Activated T-cell treated with anti-CD3 and anti-CD28 coated beads, Interleukin-2, amount 50 U/mL, for 1 hour (primary cell): ENCODE results near the gene ALAS1.
A peak's percentile ranks its signal among the peaks of the same experiment; 100 is the strongest.

ENCODE experiments used
- DNase-seq: peaks from one replicate; pipeline ENCODE4 v3.0.0-alpha.2; 2020

Gene ALAS1

GRCh38 chr3:52222319-52223221, 24.6 kb downstream of the ALAS1 start:
- DNase-seq = no peak

DNA sequence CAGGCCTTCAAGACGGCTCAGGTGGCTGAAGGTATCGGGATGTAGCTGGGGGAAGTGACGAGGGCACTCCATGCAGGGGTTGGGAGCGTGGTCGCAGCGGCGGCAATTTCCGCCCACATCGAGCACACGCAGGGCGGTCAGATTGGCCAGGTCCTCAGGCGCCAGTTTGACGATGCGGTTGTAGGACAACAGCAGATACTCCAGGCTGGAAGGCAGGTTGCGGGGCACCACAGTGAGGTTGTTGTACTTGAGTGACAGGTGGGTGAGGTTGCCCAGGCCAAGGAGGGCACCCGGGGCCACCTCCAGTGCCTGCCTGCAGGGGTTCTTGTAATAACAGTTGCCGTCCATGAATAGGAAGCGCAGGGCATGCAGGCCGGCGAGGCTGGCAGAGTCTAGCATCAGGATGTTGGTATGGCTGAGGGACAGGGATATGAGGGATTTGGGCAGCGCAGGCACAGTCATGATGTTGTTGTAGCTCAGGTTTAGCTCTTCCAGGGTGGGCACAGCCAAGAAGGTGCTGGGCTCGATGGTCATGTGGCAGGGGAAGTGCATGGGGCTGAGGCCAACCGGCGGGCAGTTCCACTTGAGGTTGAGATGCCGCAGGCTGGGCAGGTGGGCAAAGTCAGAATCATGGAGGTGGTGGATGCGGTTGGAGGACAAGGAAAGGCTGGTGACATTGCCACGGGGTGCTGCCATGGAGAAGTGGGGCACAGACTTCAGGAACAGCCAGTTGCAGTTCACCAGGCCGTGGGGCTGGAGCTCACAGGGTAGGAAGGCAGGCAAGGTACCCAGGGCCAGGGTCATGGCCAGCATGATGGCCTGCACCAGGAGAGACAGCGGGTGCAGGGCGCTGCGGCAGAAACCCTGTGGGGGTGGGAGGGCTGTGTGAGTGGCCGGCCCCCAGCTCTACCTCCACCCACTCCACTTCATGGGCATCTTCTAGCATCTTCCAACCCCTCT, 25.8 kb downstream of the ALAS1 start:
- DNase-seq = no peak

- no peak for DNase-seq
Observed at GRCh38 chr3:52225452-52226228, 27.7 kb downstream of the ALAS1 start, which contains the start of gene TLR9. Gene TLR9, minus strand, starts transcription at chr3:52225645. Its CDS starts 116 bp downstream, at chr3:52225529.

GRCh38 chr3:52226229-52226817, 28.4 kb downstream of the ALAS1 start:
- no peak for DNase-seq

DNA sequence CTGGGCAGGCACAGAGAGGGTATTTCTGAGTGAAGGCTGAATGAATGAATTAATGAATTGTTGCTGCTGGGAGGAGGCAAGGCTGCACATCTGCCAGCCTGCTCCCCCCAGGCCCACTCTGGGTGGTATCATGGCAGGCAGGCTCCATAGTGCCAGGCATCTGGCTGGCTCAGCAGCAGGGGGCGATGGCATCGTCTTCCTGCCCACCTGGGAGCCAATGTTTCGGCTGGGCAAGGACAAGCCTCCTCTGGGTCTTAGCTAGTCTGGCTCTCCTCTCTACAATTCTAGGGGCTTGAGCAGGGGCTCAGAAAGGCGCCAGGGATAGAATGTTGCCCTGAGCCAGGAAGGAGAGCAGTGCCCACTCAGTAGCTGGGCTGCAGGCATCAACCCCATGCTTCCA, 29.2 kb downstream of the ALAS1 start:
- no peak for DNase-seq

DNA sequence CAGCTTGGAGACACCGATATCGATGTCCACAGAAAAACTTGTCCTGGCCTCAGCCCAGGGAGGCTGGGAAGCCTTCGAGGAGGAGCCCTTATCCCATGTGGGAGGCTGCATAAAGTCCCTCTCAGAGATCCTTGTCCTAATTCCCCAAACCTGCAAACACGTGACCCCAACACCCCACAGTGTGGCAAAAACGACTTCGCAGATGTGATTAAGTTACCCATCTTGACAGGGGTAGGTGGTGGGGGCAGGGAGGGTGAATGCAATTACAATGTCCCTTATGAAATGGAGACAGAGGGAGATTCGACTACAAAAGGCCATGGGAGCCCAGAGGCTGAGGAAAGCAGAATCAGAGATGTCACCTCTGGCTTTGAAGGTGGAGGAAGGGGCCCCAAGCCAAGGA, 29.8 kb downstream of the ALAS1 start:
- DNase-seq = no peak

DNA sequence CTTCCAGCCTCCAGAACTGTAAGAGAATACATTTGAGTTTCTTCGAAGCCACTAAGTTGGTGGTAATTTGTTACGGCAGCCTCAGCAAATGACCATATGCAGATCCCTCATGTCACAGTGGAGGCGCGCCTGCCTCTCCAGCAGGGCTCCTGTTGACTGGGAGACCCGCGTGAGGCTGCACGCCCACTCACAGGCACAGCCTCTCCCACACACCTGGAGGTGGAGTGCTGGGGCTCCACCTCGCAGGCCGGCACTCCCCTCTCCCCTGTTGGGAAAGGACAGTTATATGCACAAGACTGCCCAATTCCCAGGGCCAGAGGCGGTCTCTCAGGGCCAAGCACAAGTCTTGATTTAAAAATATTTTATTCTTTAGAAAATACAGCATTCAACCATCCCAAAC, 30.3 kb downstream of the ALAS1 start:
- DNase-seq = no peak

GRCh38 chr3:52228751-52229291, 30.9 kb downstream of the ALAS1 start:
- DNase-seq = no peak

DNA sequence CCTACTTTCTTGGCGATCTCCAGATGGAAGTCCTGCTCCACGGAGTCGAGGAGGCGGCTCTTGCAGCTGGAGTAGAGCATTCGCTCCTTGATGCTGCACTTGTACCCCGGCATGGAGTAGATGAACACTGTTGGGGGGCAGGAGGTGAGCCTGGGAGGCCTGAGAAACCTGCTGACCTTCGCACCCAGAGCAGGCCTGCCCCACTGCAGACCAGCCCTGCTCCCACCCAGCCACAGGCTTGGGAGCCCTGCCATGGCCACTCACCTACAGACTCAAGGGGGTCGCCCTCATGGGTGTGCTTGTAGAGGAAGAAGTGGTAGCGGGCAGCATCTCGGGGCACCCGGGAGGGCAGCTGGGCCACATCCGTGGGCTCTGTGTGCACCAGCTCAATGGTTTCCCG, 31.7 kb downstream of the ALAS1 start:
- DNase-seq = no peak

GRCh38 chr3:52230461-52230860, 32.5 kb downstream of the ALAS1 start:
- DNase-seq = no peak

DNA sequence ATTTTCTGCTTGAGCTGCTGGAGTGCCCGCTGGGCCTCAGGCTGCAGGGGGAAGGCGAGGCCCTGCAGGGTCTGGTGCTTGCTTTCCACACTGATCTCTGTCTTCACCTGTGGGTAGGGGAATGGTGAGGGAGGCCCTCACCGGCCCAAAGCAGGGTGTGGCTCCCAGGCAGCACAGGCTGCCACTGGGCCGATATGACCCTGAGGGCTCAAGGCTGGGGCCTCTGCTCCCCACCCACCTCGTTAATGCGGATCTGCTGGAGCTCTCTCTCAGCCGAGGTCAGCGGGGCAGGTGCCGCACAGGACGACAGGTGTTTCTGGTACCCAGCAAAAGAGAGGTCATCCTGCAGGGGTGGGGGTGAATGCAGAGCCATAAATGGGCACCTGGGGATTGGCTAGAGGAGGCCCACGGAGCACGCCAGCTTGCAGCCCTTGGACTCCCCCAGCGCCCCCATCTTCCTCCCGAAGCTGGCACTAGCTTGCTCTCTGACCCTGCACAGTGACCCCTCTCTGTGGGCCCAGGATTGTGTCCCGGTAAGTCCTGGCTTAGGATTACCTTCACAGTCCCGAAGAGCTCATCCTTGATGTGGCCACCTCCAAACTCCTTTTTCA, 33.0 kb downstream of the ALAS1 start:
- no peak for DNase-seq

GRCh38 chr3:52231502-52232278, 33.7 kb downstream of the ALAS1 start:
- peak; percentile 93 for DNase-seq

GRCh38 chr3:52232279-52233107, 34.5 kb downstream of the ALAS1 start:
- no peak for DNase-seq

- no peak for DNase-seq
Observed at GRCh38 chr3:52233108-52233591, 35.2 kb downstream of the ALAS1 start.

DNA sequence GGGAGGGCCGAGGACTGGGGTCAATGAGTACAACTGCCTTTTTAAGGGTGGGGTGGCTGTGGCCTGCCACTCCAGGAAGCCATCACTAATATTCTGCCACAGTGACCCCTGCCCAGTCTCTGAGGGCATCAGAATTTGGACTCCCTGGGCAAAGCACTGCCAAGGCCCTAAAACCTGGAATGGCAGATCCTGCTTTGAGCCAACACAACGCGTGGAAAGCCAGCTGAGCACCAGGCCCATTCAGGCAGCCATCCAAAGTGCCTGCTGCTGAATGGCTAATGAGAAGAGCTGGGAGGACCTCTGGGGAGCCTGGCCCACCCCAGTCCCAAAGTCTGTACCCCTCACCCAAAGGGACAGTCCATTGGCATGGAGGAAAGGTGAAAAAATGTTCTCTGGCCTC, 36.0 kb downstream of the ALAS1 start:
- DNase-seq = no peak

GRCh38 chr3:52234516-52235447, 36.8 kb downstream of the ALAS1 start:
- DNase-seq = no peak

DNA sequence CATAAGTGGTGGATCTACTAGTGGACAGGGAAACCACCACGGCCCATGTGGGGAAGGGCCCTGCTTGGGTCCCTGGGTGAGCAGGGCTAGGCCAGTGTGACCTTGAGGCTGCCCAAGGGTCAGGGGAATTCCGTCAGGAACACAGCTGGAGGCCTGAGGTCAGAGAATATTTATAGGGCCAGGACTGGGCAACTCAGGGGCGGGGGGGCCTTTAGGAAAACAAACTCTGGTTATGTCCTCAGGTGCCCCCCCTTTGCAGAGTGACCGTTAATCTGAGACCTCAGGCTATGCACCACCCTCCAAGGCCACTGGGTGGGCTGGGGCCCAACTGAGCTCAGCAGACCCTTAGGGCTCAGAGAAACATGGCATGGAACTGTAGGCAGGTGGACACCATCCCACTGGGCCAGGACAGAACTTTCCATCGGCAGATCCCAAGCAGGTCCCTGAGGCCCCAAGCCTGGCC, 38.5 kb downstream of the ALAS1 start:
- DNase-seq = no peak

DNA sequence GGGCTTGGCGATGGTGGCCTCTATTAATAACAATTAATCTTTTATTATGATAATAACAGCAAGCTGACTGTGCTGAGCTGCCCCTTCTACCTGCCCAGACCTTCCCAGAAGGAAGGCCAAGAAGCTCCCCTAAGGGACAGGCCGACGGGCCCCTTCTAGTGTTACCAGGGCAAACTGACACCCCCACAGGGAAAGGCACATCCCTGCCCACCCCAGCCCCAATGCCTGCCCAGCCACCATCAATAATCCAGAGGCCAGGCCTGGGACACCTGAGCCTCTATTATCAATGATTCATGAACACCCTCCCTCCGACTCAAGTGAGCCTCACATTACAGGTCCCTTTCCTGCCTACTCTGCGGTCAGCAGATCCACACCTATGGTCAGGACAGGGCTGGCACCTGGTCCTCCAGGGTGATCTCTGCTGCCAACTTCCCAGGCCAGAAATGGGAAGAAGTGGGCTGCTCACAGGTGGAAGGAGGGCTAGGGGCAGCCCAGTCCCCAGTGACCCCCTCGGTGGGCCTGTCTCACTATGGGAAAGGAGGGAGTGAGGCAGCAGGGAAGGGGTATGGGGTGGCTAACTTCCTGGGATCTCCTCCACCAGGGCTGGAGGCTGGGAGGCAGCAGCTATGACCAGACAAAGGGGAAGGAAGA, 39.2 kb downstream of the ALAS1 start:
- no peak for DNase-seq
